Measurements from ENCODE around the gene ME2.

DNA sequence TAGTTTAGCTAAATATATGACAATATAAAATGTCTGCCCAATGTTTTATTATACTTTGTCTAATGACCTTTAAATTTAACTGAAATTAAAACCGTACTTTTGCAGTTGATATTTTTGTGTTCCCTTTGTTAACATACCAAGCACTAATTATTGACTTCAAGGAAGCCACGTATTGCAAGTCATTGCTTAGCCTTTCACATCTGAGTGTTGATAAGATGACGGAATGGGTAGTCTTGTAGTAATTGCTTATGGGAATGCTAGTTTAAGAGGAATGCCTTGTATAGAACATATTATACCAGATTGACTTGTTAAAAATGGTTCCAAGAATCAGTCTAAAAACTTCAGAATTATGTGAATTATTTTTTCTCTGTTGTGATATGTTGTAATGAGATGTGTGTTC is 74.9 kb downstream of the ME2 start:
- TF ChIP-seq TAF1 (IDR thresholded peaks at IDR 0.05; ENCODE audit: borderline replicate concordance, insufficient read depth, low read length) (no peak), SIN3A (IDR thresholded peaks at IDR 0.05; ENCODE audit: borderline replicate concordance, insufficient read depth, low read length) (no peak)
